Stimulated activated CD8-positive, alpha-beta memory T cell treated with anti-CD3 and anti-CD28 coated beads, Interleukin-4, amount 100 ng/mL, for 4 hours (primary cell): ENCODE data around the gene PIK3CB.

ENCODE experiments used
- DNase-seq, 2 donors: peaks; one replicate each; pipeline ENCODE4 v3.0.0-alpha.2; 2020; ENCODE audit warnings: low read depth in 2 of 2, low spot score in 1 of 2

Gene PIK3CB

GRCh38 chr3:138834596-138835396 lies at the start of gene PIK3CB:
Gene PIK3CB (minus strand): TSS chr3:138834928. CDS start chr3:138759343, 75,585 bp downstream.
- DNase-seq: peak; percentile 63 to 69

GRCh38 chr3:138881233-138881632 lies 46.5 kb upstream of the PIK3CB start:
- DNase-seq: no peak

GRCh38 chr3:138879541-138880380 lies 45.0 kb upstream of the PIK3CB start:
- no peak for DNase-seq

GRCh38 chr3:138877226-138877625 lies 42.5 kb upstream of the PIK3CB start:
- no peak for DNase-seq

- DNase-seq: no peak
Observed at GRCh38 chr3:138875754-138876664, 41.3 kb upstream of the PIK3CB start.

- no peak for DNase-seq
Observed at GRCh38 chr3:138875096-138875753, 40.5 kb upstream of the PIK3CB start.

- DNase-seq: no peak
Observed at GRCh38 chr3:138873471-138874278, 38.9 kb upstream of the PIK3CB start.

GRCh38 chr3:138872632-138873031 lies 37.9 kb upstream of the PIK3CB start:
- no peak for DNase-seq

GRCh38 chr3:138867996-138868395 lies 33.3 kb upstream of the PIK3CB start:
- DNase-seq: no peak

- DNase-seq: no peak
Observed at GRCh38 chr3:138863776-138864113, 29.0 kb upstream of the PIK3CB start.

- no peak for DNase-seq
Observed at GRCh38 chr3:138862924-138863775, 28.4 kb upstream of the PIK3CB start.

GRCh38 chr3:138862531-138862923 lies 27.8 kb upstream of the PIK3CB start:
- no peak for DNase-seq

- DNase-seq: no peak
Observed at GRCh38 chr3:138861798-138862197, 27.1 kb upstream of the PIK3CB start.

- no peak for DNase-seq
Observed at GRCh38 chr3:138856799-138857198, 22.1 kb upstream of the PIK3CB start.

GRCh38 chr3:138854940-138855339 lies 20.2 kb upstream of the PIK3CB start:
- DNase-seq: no peak

- no peak for DNase-seq
Observed at GRCh38 chr3:138854204-138854603, 19.5 kb upstream of the PIK3CB start.

GRCh38 chr3:138850151-138850550 lies 15.4 kb upstream of the PIK3CB start:
- no peak for DNase-seq

GRCh38 chr3:138849222-138849940 lies 14.7 kb upstream of the PIK3CB start:
- no peak for DNase-seq
